Measurements from ENCODE around the gene PPP3CA.

- TF ChIP-seq CTCF (IDR thresholded peaks at IDR 0.05) (no peak), POLR2A (IDR thresholded peaks at IDR 0.05) (no peak), EP300 (IDR thresholded peaks at IDR 0.05) (no peak)
These were observed 282.7 kb downstream of the PPP3CA start for GRCh38 chr4:101064541-101065180.

All from tibial nerve (tissue), 4 donors.